ENCODE results near the gene DCHS1.
"Not testable (repeated sequence)": the region's sequence is repeated elsewhere in the genome, so short reads cannot be mapped to it uniquely, and the experiment has no call there.

The DCHS1 gene, protein sequence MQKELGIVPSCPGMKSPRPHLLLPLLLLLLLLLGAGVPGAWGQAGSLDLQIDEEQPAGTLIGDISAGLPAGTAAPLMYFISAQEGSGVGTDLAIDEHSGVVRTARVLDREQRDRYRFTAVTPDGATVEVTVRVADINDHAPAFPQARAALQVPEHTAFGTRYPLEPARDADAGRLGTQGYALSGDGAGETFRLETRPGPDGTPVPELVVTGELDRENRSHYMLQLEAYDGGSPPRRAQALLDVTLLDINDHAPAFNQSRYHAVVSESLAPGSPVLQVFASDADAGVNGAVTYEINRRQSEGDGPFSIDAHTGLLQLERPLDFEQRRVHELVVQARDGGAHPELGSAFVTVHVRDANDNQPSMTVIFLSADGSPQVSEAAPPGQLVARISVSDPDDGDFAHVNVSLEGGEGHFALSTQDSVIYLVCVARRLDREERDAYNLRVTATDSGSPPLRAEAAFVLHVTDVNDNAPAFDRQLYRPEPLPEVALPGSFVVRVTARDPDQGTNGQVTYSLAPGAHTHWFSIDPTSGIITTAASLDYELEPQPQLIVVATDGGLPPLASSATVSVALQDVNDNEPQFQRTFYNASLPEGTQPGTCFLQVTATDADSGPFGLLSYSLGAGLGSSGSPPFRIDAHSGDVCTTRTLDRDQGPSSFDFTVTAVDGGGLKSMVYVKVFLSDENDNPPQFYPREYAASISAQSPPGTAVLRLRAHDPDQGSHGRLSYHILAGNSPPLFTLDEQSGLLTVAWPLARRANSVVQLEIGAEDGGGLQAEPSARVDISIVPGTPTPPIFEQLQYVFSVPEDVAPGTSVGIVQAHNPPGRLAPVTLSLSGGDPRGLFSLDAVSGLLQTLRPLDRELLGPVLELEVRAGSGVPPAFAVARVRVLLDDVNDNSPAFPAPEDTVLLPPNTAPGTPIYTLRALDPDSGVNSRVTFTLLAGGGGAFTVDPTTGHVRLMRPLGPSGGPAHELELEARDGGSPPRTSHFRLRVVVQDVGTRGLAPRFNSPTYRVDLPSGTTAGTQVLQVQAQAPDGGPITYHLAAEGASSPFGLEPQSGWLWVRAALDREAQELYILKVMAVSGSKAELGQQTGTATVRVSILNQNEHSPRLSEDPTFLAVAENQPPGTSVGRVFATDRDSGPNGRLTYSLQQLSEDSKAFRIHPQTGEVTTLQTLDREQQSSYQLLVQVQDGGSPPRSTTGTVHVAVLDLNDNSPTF (N-terminal part only)

DNA sequence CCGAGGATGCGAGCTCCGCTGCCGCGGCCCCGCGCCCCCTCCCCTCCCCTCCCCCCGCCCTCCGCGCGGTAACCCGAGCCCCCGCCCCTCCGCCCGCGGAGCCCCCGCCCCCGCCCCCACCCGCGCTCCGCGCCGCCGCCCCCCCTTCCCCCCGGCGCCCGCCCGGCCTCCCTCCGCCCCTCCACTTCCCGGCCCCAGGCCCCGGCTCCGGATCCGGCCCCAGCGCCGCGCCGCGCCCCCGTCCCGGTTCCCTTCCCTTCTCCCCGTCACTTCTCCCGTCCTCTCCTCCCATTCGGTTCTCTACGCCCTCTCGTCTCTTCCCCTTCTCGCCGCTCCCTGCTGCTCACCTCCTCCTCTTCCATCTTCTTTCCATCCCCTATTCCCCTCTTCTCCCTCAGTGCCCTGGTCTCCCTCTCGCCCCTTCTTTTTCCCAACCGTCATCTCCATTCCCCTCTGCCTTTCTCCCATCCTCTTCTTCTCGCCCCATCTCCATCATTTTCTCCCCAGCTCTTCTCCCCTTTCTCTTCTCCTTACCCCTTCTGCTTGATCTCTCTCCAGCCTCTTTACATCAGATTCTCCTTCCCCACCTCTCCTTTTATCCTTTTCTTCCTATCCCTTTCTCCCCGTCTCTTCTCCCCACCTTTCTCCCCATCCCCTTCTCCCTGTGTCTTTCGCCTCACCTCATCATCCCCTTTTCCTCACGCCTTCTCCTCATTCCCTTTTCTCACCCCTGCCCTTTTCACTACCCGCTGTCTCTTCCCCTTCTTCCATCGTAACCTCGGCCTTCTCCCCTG is at the start of gene DCHS1:
Gene DCHS1 (minus strand): TSS at position 20 of the 794 bp plus-strand sequence. CDS start 14,196 bp downstream, outside the sequence.
- no peak for DNase-seq (ENCODE audit: low read depth in 2 of 2)

DNA sequence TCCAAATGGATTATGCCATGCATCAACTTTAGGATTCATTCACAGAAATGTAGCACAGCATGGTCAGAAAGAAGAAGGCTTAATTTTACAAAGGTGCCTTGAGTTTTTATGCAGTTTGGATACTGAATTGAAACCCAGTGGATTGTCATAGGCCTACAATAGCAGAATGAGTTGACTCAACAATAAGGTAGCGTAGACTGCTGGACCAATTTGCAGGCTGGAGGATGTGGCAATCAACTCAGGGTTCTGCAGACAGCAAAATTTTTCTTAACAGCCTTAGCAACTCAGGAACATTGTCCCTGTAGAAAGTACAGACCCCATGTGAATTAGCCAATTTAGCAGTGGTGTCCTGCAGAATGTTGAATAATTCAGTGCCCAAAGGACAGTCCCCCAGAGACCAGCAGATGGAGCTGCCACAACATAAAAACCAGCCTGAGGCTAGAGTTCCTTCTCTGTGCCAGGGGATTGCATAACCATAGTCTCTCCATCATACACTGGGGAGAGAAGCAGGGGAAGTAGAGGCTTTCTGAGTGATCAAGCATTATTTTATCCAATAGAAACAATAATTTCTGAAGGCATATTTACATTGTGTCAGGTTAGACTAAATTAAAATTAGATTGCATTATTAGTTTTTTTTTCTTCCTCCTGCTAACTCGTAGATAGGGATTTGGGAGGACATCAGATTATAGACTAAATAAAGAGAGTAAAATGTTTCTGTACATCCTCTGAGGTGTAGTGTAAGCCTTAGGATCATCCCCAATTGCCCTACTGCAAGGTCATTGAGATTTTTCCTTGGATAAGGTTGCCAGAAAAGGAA is 47.8 kb upstream of the DCHS1 start:
- DNase-seq (ENCODE audit: low read depth in 2 of 2), result peak in 1 of 2 donors; percentile 15

DNA sequence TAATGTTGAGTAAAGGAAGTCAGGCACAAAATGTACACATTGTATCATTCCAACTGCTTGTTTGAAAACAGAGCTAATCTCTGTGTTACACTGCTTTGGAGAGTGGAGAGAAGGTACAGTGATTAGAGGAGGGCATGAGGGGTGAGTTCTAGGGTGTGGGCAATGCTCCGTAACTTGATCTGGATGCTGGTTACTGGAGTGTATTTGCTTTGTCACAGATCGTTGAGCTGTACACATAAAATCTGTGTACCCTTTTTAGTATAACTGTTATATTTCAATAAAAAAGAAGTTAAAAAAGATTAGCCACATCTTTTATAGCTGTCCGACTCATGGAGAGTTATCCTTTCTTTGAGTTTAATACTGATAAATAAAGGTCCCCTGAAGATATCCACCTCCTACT is 46.3 kb upstream of the DCHS1 start:
- DNase-seq (ENCODE audit: low read depth in 2 of 2), result not testable (repeated sequence)

DNA sequence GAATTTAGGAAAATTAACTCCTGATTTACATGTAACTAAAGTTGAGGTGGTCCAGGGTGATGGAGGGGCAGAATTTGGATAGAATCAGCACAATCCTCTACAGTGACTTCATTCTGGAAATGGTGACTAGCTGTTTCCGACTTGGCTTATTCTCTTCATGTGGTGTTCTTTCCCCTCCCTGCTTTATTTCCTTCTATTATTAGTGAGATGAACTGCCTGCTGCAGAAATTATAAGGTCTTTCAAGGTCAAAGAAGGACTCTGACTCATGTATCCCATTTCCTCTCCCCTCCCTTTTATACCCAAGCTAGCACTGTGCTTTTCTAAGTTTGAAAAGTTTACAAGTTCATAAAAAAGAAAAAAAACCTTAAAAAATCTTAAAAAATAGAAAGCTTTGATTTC is 39.8 kb upstream of the DCHS1 start:
- DNase-seq (ENCODE audit: low read depth in 2 of 2), result peak in 1 of 2 donors; percentile 20

DNA sequence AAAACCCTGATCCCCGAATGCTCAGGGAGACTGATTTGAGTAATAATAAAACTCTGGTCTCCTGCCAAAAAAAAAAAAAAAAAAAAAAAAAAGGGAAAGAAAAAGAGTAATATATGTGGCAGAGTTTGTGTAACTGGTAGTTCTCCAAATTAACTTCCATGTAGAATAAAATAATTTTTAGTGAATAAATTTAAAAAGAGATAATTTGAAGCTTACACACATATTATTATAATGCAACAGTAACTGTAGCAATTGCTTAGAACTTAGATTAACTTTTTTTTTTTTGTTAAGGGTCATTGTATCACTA is 38.6 kb upstream of the DCHS1 start:
- no peak for DNase-seq (ENCODE audit: low read depth in 2 of 2)

DNA sequence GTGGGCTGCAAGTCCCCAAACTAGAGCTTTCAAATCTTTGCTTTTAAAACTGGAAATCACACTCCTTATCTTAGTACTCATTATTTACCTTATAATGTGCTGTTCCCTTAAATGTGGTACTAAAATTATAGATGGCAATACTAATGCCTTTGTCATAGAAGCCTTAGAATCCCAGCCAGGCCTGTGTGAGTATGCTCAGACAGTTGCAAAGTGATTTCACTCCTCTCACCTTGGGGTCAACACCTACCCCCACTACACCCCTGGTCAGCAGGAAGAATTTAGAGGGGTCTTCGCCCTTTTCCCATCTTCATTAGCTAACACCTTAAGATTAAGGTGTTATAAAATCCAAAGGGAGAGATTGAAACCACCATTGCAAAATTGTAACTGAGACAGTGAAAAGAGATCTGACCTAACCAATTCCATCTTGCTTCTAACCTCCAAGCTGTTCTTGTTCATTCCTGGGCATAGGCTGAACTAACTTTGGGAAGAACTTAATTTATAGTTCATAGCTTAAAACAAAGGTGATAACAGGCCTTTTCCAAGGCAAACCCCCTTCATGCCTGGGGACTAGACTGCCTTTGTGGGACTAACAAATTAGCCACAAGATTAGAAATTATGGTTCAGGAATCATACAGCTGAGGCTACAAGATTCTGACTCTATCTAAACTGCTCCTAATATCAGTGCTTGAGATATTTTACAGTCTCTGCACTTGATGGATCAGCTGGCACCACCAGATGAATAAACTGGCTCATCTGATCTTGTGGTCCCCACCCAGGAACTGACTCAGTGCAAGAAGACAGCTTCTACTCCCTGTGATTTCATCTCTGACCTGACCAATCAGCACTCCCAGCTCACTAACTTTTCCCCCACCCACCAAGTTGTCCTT is 38.0 kb upstream of the DCHS1 start:
- peak in 1 of 2 donors; percentile 34 for DNase-seq (ENCODE audit: low read depth in 2 of 2)

DNA sequence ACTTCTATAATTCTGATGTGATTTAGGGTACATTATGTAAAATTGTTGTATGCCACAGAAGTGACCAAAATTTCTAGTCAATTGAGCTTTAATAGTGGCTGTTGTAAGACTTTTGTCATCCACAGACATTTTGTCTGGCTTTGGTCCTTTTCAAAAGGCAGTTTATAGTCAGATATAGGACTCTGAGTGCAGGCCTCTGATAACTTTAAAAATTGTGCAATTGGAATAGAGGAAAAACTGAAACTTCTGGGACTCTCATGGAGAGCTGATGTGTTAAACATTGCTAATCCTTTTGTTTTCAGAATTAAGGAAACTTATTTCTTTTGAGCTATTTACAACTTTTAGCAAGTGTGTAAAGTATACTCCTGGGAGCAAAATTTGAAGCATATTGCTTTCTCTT is 36.5 kb upstream of the DCHS1 start:
- DNase-seq (ENCODE audit: low read depth in 2 of 2), result no peak

DNA sequence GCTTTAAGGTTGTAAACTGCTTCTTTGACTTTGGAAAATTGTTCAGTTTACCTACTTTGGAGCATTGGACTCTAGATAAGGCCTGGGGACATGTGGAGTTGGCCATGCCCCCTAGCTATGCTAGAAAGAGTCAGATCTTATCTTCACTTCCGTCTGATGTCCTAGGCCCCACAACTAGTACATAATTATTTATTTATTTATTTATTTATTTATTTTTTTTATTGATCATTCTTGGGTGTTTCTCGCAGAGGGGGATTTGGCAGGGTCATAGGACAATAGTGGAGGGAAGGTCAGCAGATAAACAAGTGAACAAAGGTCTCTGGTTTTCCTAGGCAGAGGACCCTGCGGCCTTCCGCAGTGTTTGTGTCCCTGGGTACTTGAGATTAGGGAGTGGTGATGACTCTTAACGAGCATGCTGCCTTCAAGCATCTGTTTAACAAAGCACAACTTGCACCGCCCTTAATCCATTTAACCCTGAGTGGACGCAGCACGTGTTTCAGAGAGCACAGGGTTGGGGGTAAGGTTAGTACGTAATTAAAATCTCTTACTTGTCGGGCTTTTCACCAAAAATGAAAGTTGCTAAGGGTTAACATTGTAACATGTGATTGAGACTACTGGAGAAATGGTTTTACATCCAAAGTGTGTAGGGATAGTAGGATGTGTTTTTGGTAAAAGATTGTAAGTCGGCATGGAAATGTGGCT is 35.0 kb upstream of the DCHS1 start:
- DNase-seq (ENCODE audit: low read depth in 2 of 2), result not testable (repeated sequence)

DNA sequence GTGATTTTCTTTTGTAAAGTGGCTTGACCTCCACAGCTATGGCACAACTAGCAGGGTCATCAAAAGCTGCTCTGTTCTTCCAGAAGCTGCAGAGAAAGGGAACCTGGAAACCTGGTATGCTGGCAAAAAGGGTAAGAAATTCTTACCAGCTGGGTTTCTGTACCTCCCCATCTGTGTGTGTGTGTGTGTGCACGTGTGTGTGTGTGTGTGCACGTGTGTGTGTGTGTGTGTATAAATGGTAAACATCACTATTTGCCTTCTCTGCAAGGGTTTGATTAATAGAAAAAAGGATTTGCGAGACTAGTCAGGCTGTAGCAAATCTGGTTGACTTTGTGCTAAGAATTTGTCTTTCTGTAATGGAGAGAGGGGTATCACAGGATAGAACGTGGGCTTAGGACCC is 32.3 kb upstream of the DCHS1 start:
- no peak for DNase-seq (ENCODE audit: low read depth in 2 of 2)

DNA sequence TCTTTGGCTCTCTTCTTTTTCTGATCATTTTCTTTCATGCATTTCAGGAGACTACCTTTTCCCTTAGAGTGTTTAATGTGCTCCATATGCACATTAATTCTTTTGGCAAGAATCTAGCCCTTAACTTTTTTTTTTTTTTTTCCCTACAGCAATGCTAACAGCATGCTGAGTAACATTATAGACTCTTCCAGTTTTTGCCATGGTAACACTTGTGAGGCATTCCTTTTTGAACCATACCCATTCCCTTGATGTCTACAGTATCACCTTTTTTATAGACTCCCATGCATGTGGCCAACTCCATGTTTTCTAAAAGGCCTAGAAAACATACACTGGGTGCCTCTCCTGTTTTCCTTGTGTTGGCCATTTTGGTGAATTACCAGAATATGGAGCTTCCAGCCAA is 30.4 kb upstream of the DCHS1 start:
- no peak for DNase-seq (ENCODE audit: low read depth in 2 of 2)

DNA sequence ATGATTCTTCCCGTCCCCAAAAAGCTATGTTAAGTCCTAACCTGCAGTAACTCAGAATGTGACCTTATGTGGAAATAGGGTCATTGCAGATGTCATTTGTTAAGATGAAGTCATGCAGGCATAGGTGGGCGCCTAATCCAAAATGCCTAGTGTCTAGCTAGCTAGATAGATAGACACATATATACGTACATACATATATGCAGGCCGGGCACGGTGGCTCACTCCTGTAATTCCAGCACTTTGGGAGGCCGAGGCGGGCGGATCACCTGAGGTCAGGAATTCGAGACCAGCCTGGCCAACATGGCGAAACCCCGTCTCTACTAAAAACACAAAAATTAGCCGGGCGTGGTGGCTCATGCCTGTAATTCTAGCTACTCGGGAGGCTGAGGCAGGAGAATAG is 28.5 kb upstream of the DCHS1 start:
- DNase-seq (ENCODE audit: low read depth in 2 of 2), result not testable (repeated sequence)

DNA sequence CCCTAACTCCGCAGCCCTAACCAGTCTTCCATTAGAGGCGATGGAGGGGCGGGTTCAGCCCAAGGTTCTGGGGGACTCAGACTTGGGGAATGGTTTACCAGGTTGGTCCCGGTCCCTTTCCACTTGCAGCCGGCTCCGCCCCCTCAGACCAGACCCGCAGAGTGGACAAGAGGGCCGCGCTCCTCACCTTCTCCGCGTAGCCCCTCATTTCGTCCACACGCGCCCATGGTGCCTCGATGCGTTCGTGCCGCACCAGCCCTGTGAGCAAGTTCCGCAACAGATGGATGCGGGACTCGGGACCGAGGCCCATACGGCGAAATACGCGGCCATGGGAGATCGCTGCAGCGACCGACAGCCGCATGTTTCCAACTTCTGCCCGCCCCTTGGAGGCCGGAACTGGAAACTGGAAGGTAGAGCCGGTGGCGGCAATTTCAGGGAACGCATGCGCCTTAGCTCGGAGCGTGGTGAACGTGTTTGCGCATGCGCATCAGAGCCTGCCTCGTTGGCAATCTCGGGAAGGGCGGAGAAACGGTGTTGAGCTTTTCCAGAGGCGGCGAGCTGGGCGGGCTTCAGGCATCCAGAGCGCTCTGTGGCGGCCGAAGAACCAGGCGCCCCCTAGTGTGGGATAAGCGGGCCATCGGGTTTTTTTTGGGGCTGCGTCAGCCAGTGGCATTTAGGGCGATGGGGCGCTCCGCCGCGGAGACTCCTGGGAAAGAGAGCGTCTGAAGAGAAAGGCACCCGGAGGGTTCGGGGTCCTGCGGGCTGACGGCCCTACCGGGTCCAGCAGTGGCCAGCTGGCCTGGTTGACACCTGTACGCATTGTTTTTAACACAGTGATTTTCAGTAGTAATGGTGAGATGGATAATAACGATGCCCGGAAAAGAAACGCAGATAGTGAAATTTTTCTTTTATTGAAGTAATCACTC is 27.6 kb upstream of the DCHS1 start, which contains the start of gene MRPL17:
Gene MRPL17 (minus strand): TSS at position 405 of the 926 bp plus-strand sequence. CDS start 44 bp downstream, at position 361.
- DNase-seq (ENCODE audit: low read depth in 2 of 2), result peak; percentile 95 to 98

DNA sequence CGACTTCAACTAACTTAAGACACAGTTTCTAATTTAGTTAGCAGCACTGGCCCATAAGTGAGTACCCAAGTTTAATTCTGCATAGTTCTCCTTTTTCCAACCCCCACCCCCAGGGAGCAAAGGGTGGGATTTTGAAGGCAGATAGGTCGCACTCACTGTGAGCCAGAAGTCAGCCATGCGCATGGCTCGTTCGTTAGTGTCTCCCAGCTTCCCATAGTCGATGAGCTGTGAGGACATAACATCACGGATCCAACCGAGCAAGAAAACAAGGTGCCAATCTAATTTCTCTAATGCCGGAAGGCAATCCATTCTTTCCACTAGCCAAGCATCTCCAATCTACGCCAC is 27.0 kb upstream of the DCHS1 start:
- no peak for DNase-seq (ENCODE audit: low read depth in 2 of 2)

DNA sequence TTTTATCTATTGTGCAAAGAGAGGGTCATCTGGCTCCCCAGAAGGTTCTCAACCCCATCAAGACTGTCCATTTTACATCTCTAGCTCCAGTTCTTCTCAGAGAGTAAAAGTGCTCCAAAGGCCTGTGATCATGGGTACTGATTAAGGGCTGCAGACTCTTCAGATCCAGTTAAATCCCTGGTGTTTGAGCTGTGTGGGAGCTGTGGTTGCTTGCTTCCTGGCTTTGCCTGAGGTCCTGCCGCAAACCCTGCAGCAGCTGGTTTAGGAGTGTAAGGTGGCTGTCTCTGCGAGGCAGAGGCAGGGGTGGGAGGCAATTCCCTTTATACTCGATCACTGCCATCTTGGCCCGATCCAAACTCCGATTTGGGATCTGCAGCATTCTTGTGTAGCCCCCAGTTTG is 26.3 kb upstream of the DCHS1 start:
- no peak for DNase-seq (ENCODE audit: low read depth in 2 of 2)

DNA sequence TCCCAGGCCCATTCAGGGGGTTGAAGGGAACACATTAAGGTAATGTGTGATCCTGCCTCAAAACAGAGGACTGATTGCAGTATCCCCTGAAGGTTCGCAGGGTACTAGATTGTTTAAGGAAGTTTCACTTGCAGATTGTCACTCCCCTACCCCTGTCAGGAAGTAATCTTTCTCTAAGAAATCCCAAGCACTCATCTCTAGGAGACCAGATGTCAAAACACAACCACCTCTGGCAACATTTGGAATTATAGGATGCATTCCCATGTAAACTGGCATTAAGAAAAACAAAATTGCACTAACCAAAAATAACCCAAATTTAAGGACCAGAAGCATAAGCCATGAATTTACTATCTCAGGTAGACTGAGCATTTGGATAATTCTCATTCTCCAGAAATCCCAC is 25.9 kb upstream of the DCHS1 start:
- DNase-seq (ENCODE audit: low read depth in 2 of 2), result no peak

DNA sequence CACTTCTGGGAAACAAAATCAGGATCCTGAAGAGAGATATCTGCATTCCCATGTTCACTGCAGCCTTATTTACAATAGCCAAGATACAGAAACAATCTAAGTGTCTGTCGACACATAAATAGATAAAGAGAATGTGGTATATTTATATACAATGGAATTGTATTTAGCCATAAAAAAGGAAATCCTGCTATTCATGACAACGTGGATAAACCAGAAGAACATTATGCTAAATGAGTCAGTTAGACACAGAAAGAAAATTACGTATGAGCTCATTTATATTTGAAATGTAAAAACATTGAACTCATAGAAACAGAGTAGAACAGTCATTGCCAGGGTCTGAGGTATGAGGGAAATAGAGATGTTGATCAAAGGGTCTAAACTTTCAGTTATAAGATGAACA is 21.4 kb upstream of the DCHS1 start:
- DNase-seq (ENCODE audit: low read depth in 2 of 2), result no peak

DNA sequence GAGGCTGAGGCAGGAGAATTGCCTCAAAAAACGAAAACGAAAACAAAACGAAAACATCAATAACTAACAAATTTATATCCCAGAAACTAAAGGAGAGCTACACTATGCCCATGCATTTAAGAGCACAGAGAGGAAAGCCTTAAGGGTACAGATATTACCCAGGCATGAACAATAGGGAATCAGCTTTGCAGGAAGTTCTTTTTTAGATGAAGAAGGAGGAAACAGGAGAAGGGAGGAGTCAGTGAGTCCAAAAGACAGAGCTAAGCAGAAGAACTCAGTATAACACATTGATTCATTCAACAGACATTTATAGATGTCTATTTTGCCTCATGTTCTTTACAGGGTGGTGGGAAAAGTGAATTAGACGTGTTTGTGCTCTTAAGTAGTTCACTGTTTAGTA is 19.3 kb upstream of the DCHS1 start:
- DNase-seq (ENCODE audit: low read depth in 2 of 2), result no peak

DNA sequence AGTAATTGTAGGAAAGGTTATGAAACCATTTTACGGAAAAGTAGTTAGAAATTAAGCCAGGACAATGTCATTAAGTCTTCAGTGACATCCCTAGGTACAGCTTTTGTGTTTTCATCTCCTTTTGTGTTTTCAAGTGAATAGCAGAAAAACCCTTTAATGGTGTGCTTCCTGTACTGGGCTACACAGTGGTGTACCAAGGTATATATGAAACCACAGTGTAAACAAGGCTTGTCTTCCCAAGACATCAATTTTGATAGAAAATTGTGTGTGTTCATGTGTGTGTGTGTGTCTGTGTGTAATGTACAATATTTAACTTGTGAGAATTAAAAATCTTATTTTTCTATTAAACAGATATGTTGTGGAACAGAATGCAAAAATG is 18.6 kb upstream of the DCHS1 start:
- DNase-seq (ENCODE audit: low read depth in 2 of 2), result no peak
